ENCODE data around the gene ARL8A.

The ARL8A gene

GRCh38 chr1:202084791-202085681, 59.5 kb downstream of the ARL8A start:
- DNase-seq = peak in 54 of 56 donors; percentile 17 to 95 (median 78)

Measured in amygdala (tissue), 56 donors.